Measurements from ENCODE around the gene CD22. TPM values are rescaled to one million over a fixed set of nuclear protein-coding genes. Genes with fewer than 3 reads are reported as not detected.

The CD22 gene
- total RNA-seq, 2 experiments from 2014 or later, result 3.5 to 4.1 TPM

GRCh38 chr19:35308910-35309309, 20.1 kb upstream of the CD22 start:
- Mint-ChIP-seq H3K9me3 (ENCODE audit: low read depth) (no peaks in the 10 kb centered on the region), H3K27me3 (no peaks in the 10 kb centered on the region), H3K27ac (no peak overlapping the region), H3K4me3 (no peak overlapping the region), H3K4me1 (no peaks in the 10 kb centered on the region), H3K36me3 (ENCODE audit: low read depth) (no peaks in the 10 kb centered on the region)
- intact Hi-C loops (cut with DNase I, micrococcal nuclease), result no loop called here
- ATAC-seq (no peak), DNase-seq (no peak)
- ChIA-PET POLR2A (no interaction called here), CTCF (no interaction called here)

- no peak for ATAC-seq
- Mint-ChIP-seq H3K4me1 (no peaks in the 10 kb centered on the region), H3K27ac (no peak overlapping the region), H3K9me3 (ENCODE audit: low read depth) (no peaks in the 10 kb centered on the region), H3K27me3 (no peaks in the 10 kb centered on the region), H3K4me3 (no peak overlapping the region), H3K36me3 (ENCODE audit: low read depth) (no peaks in the 10 kb centered on the region)
- intact Hi-C loops (cut with DNase I, micrococcal nuclease), result no loop called here
- POLR2A ChIA-PET, result no interaction called here
- CTCF ChIA-PET, result no interaction called here
- DNase-seq, result no peak
Measured at GRCh38 chr19:35309481-35310279, 19.3 kb upstream of the CD22 start.

- Mint-ChIP-seq H3K4me1 (no peaks in the 10 kb centered on the region), H3K4me3 (no peak overlapping the region), H3K27ac (no peak overlapping the region), H3K27me3 (no peaks in the 10 kb centered on the region), H3K36me3 (ENCODE audit: low read depth) (no peaks in the 10 kb centered on the region), H3K9me3 (ENCODE audit: low read depth) (no peaks in the 10 kb centered on the region)
- DNase-seq (peak; percentile 25), ATAC-seq (peak; percentile 36)
- ChIA-PET POLR2A (no interaction called here), CTCF (no interaction called here)
- intact Hi-C loops (cut with DNase I, micrococcal nuclease), result no loop called here
Measured at GRCh38 chr19:35310331-35310730, 18.7 kb upstream of the CD22 start.

- H3K27me3 Mint-ChIP-seq, result no peaks in the 10 kb centered on the region
- ChIA-PET POLR2A (no interaction called here), CTCF (interaction anchor here (0.5 to 1.3 kb wide), 2 partner anchors 16 to 23 kb away, joined by 5 to 6 read pairs; no protein-coding TSS in a partner anchor)
- no peaks in the 10 kb centered on the region for H3K9me3 Mint-ChIP-seq (ENCODE audit: low read depth)
- ATAC-seq (no peak), DNase-seq (no peak)
- no peaks in the 10 kb centered on the region for H3K36me3 Mint-ChIP-seq (ENCODE audit: low read depth)
- no peak overlapping the region for H3K4me3 Mint-ChIP-seq
- H3K4me1 Mint-ChIP-seq, result no peaks in the 10 kb centered on the region
- intact Hi-C loops (cut with DNase I, micrococcal nuclease), result no loop called here
- no peak overlapping the region for H3K27ac Mint-ChIP-seq
Measured at GRCh38 chr19:35310811-35311465, 18.0 kb upstream of the CD22 start.

- ChIA-PET CTCF (interaction anchor here (0.6 to 1.3 kb wide), 2 partner anchors 22 to 51 kb away, joined by 3 to 6 read pairs; no protein-coding TSS in a partner anchor), POLR2A (no interaction called here)
- Mint-ChIP-seq H3K9me3 (ENCODE audit: low read depth) (no peaks in the 10 kb centered on the region), H3K4me1 (no peaks in the 10 kb centered on the region), H3K27ac (no peak overlapping the region), H3K27me3 (no peaks in the 10 kb centered on the region), H3K4me3 (no peak overlapping the region), H3K36me3 (ENCODE audit: low read depth) (no peaks in the 10 kb centered on the region)
- ATAC-seq (no peak), DNase-seq (no peak)
- intact Hi-C loops (cut with DNase I, micrococcal nuclease), result no loop called here
Measured at GRCh38 chr19:35311901-35312665, 16.9 kb upstream of the CD22 start.

GRCh38 chr19:35313587-35313986, 15.4 kb upstream of the CD22 start:
- no peak overlapping the region for H3K4me3 Mint-ChIP-seq
- DNase-seq (no peak), ATAC-seq (no peak)
- intact Hi-C loops (cut with DNase I, micrococcal nuclease), result no loop called here
- CTCF ChIA-PET, result interaction anchor here (0.7 to 1.4 kb wide), 3 partner anchors 15 to 73 kb away, joined by 3 to 4 read pairs (median 3); partner anchors contain the start of gene CD22
- no peaks in the 10 kb centered on the region for H3K27me3 Mint-ChIP-seq
- POLR2A ChIA-PET, result no interaction called here
- H3K9me3 Mint-ChIP-seq (ENCODE audit: low read depth), result no peaks in the 10 kb centered on the region
- no peaks in the 10 kb centered on the region for H3K36me3 Mint-ChIP-seq (ENCODE audit: low read depth)
- H3K27ac Mint-ChIP-seq, result no peak overlapping the region
- peaks cover 2% of the 10 kb centered on the region for H3K4me1 Mint-ChIP-seq

GRCh38 chr19:35314031-35314430, 15.0 kb upstream of the CD22 start:
- no peak overlapping the region for H3K27ac Mint-ChIP-seq
- H3K4me1 Mint-ChIP-seq, result peaks cover 7% of the 10 kb centered on the region
- no peaks in the 10 kb centered on the region for H3K36me3 Mint-ChIP-seq (ENCODE audit: low read depth)
- no peak for ATAC-seq
- ChIA-PET POLR2A (no interaction called here), CTCF (interaction anchor here (0.5 to 1.4 kb wide), 3 partner anchors 15 to 199 kb away, joined by 3 read pairs; partner anchors contain the start of genes CD22 and FXYD3)
- H3K9me3 Mint-ChIP-seq (ENCODE audit: low read depth), result no peaks in the 10 kb centered on the region
- intact Hi-C loops (cut with DNase I, micrococcal nuclease), result no loop called here
- no peak for DNase-seq
- no peak overlapping the region for H3K4me3 Mint-ChIP-seq
- no peaks in the 10 kb centered on the region for H3K27me3 Mint-ChIP-seq

GRCh38 chr19:35314858-35315470, 14.0 kb upstream of the CD22 start:
- ChIA-PET CTCF (interaction anchor here (0.5 to 0.6 kb wide), 2 partner anchors 181 to 200 kb away, joined by 3 read pairs; partner anchors contain the start of gene FXYD3), POLR2A (no interaction called here)
- H3K9me3 Mint-ChIP-seq (ENCODE audit: low read depth), result no peaks in the 10 kb centered on the region

GRCh38 chr19:35315883-35316282, 13.1 kb upstream of the CD22 start:
- CTCF ChIA-PET, result no interaction called here

More at GRCh38 chr19:35314858-35315470, 14.0 kb upstream of the CD22 start:
- H3K4me3 Mint-ChIP-seq, result no peak overlapping the region
- H3K27ac Mint-ChIP-seq, result no peak overlapping the region
- intact Hi-C loops (cut with DNase I, micrococcal nuclease), result no loop called here
- DNase-seq, result no peak
- H3K27me3 Mint-ChIP-seq, result no peaks in the 10 kb centered on the region
- H3K36me3 Mint-ChIP-seq (ENCODE audit: low read depth), result no peaks in the 10 kb centered on the region
- no peak for ATAC-seq
- H3K4me1 Mint-ChIP-seq, result peaks cover 7% of the 10 kb centered on the region

GRCh38 chr19:35316560-35316959, 12.4 kb upstream of the CD22 start:
- Mint-ChIP-seq H3K4me3 (no peak overlapping the region), H3K36me3 (ENCODE audit: low read depth) (no peaks in the 10 kb centered on the region)

More at GRCh38 chr19:35315883-35316282, 13.1 kb upstream of the CD22 start:
- Mint-ChIP-seq H3K9me3 (ENCODE audit: low read depth) (no peaks in the 10 kb centered on the region), H3K36me3 (ENCODE audit: low read depth) (no peaks in the 10 kb centered on the region), H3K27ac (no peak overlapping the region), H3K4me3 (no peak overlapping the region), H3K4me1 (peaks cover 7% of the 10 kb centered on the region), H3K27me3 (peaks cover 2% of the 10 kb centered on the region)
- intact Hi-C loops (cut with DNase I, micrococcal nuclease), result no loop called here
- DNase-seq (no peak), ATAC-seq (no peak)
- POLR2A ChIA-PET, result no interaction called here

GRCh38 chr19:35317464-35318043, 11.4 kb upstream of the CD22 start:
- Mint-ChIP-seq H3K27me3 (peaks cover 4% of the 10 kb centered on the region), H3K27ac (no peak overlapping the region), H3K9me3 (ENCODE audit: low read depth) (no peaks in the 10 kb centered on the region), H3K4me3 (no peak overlapping the region), H3K36me3 (ENCODE audit: low read depth) (no peaks in the 10 kb centered on the region), H3K4me1 (peaks cover 7% of the 10 kb centered on the region)
- CTCF ChIA-PET, result interaction anchor here (0.6 to 0.7 kb wide), 2 partner anchors 8 to 89 kb away, joined by 3 to 4 read pairs; no protein-coding TSS in a partner anchor
- intact Hi-C loops (cut with DNase I, micrococcal nuclease), result no loop called here
- no peak for ATAC-seq
- DNase-seq, result no peak
- POLR2A ChIA-PET, result no interaction called here

More at GRCh38 chr19:35316560-35316959, 12.4 kb upstream of the CD22 start:
- ATAC-seq, result no peak
- intact Hi-C loops (cut with DNase I, micrococcal nuclease), result no loop called here
- no peak for DNase-seq
- H3K27ac Mint-ChIP-seq, result no peak overlapping the region
- peaks cover 7% of the 10 kb centered on the region for H3K4me1 Mint-ChIP-seq
- H3K27me3 Mint-ChIP-seq, result peaks cover 2% of the 10 kb centered on the region
- CTCF ChIA-PET, result no interaction called here
- POLR2A ChIA-PET, result no interaction called here
- H3K9me3 Mint-ChIP-seq (ENCODE audit: low read depth), result no peaks in the 10 kb centered on the region
